ENCODE measurements around the gene PTCD2. TPM values are rescaled to one million over a fixed set of nuclear protein-coding genes. Genes with fewer than 3 reads are reported as not detected.

Gene PTCD2
- total RNA-seq, 1 donor from 2014 or later, result 7.9 TPM

GRCh38 chr5:72410688-72411295 lies 90.6 kb downstream of the PTCD2 start:
- intact Hi-C loops (cut with micrococcal nuclease), result no loop called here

DNA sequence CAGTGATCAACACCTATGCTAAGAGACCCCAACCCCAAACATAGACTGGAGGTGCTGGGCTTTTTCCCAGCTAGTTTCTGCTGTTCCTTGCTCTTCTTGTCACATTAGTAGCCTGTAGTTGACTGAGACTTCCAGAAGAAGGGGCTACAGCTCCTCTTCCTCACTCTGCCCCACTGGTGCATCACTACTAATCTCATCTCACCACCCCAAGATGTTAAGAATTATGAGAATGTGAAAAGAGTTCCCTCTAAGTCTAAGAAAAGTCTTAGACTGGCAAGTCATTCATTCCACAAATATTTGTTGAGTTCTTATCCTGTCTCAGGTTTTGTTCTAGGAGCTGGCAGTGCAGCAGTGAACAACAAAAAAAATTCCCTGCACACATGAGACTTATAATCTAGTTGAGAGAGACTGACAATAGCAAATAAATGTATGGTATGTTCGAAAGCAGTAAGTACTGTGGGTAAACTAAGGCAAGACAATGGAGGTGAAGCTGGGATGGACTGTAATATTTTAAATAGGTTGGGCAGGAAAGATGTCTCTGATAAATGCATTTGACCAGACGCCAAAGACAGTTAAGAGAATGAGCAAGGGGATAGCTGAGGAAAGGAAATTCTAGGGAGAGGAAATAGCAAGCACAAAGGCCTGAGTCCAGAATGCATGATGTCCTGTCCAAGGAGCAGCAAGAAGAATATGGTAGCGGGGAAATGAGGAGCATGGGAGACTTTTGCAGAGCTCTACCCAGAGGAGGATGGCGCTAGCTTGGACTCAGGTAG lies 92.3 kb downstream of the PTCD2 start:
- intact Hi-C loops (cut with micrococcal nuclease), result no loop called here

DNA sequence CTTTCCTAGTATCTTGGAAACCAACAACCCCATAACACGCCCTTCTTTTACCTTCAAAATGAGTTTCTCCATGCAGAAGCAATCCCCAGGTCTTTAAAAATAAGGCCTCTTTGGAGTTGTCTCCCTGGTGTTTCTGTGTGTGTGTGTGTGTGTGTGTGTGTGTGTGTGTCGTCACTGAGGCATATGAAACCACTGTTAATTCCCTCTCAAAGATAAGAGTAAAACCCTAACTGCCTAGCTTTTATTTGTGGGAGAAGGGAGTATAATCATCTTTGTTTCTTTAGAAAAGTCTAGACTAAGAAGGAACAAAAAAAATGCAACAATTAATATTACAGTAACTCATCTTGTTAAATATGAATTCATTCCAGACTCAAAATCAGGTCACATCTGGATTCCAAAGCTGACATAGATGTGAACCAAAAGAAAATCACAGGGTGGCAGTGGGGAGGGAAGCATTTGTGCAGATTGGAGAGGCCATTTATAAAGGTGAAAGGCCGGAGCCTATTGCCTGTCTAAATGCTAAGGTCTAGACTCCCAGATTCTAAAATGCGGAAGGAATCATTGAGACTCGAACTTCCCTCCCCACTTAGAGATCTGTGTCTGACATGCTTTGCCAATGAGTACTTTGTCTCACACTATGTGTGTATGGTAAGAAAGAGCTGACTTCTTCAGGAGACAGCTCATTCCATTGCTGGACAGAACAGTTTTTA lies 95.6 kb downstream of the PTCD2 start:
- intact Hi-C loops (cut with micrococcal nuclease), result no loop called here

DNA sequence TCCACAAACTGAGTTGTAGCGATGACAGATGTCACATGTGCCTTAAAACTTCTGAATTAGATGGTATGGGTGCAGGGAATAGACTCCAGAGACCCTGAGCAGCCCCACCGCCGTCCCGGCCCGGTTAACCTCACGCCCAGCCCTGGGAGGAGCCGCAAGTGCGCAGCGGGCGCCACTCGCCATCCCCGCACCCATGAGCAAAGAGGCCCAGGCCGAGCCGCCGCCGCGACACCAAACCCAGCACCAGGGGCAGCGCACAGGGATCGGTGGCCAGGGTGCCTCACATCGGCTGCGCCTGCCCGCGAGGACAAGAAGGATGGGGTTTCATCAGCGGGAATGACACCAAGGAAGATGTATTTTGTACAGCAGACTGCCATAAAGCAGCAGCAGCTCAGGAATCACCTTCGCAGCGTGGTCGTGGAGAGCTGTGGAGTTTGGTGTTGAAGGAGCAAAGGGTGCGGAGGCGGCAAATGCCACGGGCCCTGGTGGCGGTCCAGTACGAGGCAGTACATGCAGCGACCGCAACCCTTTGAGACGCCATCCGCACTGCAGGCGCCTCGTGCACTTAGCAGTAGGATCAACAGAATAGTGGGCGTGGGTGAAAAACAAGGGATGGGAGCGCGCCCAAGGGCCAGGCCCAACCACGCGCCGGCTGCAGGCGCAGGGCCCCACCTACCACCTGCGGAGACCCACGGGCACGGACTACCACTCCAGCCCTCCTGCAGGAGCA lies 97.3 kb downstream of the PTCD2 start:
- intact Hi-C loops (cut with micrococcal nuclease), result no loop called here

Other genes starting within 250 kb of the PTCD2 start
- 0.09 and 0.36 TPM in 2 replicates for gene MAP1B, start 212.9 kb upstream of the PTCD2 start, total RNA-seq
- 58.4 and 66.0 TPM in 2 replicates for gene MRPS27, start 133 bp upstream of the PTCD2 start, total RNA-seq
- gene ZNF366, start 187.0 kb downstream of the PTCD2 start, total RNA-seq, result not detected in 2 replicates